OCI-LY1 (cell line): ENCODE results near the gene SYNDIG1.

ENCODE experiments used
- CTCF ChIP-seq: fragments of 200-600 bp; sonication (generic), shearing (Covaris generic); IDR thresholded peaks from 2 replicates; pipeline ENCODE4 v1.5.1; 2017; ENCODE audit warnings: mild to moderate bottlenecking, antibody characterized with exemption, low read length, moderate library complexity, mixed read lengths
- EZH2 ChIP-seq: fragments of 200-600 bp; sonication (generic), shearing (Covaris generic); IDR thresholded peaks from 2 replicates; pipeline ENCODE4 v1.8.0; 2017; ENCODE audit warnings: borderline replicate concordance, mixed run types, mild to moderate bottlenecking, antibody characterized with exemption, low read length, moderate library complexity, mixed read lengths

DNA sequence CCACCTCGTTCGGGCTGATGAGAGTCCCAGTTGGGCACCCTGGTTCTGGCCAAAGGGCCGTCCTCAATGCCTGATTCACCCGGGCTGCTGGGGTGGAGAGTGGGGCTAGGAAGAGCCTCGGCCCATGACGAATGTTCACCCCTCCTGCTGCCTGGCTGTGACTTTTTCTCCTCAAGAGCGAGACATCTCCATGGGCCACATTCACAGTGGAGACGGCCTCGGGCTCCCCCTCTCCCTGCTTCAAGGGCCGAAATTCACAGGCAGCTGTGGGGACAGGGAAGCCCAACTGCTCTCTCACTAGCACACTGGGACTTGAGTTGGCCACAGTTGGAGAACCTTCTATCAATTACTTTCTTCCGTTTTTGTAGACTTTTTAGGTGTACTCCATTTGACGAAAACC is 138.0 kb downstream of the SYNDIG1 start:
- TF ChIP-seq CTCF (no peak), EZH2 (no peak)
